CD4-positive, alpha-beta T cell treated with Interleukin-15 for 1 hour (primary cell): ENCODE measurements around the gene COX19.
A peak's percentile ranks its signal among the peaks of the same experiment; 100 is the strongest.

Source experiments
- DNase-seq: peaks from one replicate; pipeline ENCODE4 v3.0.0-alpha.2; 2020

COX19 gene, protein sequence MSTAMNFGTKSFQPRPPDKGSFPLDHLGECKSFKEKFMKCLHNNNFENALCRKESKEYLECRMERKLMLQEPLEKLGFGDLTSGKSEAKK

DNA sequence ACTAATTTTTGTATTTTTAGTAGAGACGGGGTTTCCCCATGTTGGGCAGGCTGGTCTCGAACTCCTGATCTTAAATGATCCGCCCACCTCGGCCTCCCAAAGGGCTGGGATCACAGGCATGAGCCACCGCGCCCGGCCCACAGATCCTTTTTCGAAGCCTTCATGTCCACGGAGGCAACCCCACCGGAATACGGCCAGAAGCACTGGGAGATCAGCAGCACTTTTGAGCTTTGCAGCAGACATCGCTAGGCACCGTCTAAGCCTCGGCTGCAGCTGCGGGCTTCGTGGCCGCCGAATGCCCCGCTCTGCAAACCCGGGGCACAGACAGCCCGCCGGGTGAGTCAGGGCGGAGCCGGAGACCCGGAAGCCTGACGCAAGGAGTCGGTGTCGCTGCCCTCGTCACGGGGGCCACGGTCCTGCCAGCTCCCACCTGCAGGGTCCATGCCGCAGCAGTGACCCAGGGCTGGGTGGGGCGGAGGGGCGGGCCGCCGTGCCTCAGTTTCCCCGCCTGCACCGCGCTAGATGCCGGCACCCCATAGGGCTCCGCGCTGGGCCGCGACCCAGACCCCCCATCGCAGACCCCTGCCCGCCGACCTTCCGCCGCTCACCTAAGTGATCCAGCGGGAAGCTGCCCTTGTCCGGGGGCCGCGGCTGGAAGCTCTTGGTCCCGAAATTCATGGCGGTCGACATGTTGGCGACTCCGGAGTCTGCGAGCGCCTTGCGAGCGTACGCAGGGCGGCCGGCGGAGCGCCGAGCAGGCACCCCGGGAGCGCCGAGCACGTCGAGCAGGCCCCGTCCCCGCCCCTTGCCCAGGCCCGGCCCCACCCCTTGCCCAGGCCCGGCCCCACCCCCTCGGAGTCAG, at the start of gene COX19:
Gene COX19 (minus strand): TSS at position 730 of the 862 bp plus-strand sequence. CDS start 40 bp downstream, at position 690.
- DNase-seq, result peak; percentile 90

DNA sequence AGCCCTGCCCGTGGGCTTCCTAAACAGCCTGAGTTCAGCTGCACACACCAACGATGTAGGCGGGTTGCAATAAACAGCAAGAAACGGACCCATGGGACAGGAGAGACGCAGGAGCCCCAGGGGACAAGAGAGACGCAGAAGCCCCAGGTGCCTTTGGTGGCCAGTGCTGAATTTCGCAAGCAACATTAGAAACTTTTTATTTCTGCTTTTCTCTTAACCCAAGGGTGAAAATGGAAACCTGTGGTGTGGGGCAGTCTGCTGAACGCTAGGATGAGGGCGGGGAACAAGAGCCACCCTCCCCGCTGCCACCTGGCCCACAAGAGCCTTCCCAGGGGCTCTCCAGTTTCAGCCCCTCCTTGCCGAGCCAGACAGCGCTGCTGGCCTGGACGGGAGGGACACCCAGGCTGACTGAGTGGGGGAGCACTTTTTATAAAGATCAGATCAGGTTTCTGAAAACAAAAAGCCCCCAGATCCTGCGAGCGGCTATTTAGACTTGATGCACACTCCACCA, 49.0 kb upstream of the COX19 start:
- DNase-seq, result peak; percentile 86

DNA sequence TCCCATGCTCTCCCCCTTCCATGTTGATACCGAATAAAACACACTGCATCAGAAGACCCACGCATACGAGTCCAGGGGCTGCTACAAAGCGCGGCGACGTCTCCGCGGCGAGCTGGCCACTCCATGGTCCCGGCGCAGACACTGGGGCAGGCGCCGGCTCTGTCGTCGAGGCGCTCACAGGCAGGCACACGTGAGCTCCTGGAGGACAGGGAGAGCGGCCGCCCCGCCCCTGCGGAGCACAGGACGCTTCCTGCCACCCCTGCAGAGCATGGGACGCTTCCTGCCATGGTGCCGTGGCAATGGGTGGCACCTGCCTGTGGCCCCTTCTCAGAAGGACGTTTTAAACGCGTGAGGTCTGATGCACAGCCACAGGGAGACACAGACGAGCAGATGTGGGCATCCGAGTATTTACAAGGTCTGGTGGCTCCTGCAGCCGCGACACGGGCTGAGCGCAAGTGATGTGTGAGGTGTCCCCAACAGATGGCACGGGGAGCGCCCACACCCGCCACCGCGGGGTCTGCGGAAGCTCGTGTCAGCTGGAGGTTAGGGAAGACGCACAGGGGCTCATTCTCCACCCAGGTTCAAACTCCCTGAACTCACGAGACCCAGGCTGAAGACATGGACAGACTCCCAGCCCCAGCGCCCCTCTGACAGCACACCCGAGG, 47.6 kb upstream of the COX19 start:
- peak; percentile 79 for DNase-seq

DNA sequence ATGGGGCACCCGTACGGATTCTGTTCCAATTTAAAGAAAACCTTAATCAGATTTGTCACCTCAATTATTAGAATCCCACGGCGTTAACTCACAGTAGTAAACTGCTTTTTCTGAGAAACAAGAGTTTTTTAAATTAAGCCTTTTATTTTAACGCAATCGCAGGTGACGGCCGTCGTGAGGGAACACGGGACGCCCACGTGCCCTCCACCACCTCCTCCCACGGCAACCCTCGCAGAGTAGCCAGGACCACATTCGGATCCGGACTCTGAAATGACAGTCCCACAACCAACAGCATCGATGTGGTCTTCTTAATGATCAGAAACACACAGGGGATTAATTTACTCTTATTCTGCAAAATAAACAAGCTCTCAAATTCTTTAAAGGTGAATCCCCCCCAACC, 47.0 kb upstream of the COX19 start:
- DNase-seq, result no peak

DNA sequence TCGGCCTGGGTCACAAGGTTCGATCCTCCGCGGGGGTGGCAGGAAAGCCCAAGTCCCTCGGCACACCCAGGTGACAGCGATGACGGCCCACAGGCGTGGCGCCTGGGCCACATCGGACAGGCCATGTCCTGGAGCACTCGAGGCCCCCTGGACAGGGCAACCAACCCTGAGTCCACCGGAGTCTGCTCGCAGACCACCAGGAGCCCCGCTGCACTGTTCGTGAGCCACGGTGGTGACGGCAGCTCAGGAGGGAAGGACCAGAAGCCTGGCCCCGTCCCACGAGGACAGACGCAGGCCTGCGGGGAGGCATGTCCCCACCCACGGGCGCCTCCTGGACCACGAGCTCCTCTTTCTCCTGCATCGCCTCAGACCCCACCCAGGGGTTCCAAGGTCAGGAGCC, 46.6 kb upstream of the COX19 start:
- no peak for DNase-seq

DNA sequence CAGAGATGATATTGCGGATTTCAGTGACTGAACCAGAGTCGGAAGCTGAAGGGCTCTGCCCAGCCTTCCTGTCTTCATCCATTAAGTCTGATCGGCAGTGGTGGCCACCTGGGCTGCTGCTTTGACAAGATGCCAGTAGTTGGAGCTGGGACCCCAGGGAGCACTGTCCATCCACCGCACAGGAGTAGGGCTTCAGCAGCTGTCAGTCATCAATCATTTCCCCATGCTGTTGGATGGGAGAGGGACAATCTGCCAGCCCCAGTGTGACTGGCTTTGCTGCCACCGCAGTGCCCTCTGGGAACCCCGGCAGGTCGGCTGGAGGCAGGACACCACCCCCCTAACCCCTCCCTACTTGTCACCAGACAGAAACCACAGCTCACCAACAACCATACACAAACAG, 46.0 kb upstream of the COX19 start:
- DNase-seq, result no peak

DNA sequence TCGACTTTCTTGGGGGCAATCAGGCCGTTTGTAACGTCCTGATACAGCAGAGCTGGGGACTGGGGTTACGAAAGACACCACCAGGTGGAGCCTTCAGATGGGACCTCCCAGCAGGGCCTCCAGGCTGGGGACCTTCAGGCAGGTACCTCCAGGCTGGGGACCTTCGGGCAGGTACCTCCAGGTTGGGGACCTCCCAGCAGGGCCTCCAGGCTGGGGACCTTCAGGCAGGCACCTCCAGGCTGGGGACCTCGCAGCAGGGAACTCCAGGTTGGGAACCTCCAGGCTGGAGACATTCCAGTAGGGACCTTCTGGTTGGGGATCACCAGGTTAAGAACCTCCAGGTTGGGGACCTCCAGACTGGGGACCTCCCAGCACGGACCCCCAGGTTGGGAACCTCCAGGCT, 45.5 kb upstream of the COX19 start:
- DNase-seq, result no peak

DNA sequence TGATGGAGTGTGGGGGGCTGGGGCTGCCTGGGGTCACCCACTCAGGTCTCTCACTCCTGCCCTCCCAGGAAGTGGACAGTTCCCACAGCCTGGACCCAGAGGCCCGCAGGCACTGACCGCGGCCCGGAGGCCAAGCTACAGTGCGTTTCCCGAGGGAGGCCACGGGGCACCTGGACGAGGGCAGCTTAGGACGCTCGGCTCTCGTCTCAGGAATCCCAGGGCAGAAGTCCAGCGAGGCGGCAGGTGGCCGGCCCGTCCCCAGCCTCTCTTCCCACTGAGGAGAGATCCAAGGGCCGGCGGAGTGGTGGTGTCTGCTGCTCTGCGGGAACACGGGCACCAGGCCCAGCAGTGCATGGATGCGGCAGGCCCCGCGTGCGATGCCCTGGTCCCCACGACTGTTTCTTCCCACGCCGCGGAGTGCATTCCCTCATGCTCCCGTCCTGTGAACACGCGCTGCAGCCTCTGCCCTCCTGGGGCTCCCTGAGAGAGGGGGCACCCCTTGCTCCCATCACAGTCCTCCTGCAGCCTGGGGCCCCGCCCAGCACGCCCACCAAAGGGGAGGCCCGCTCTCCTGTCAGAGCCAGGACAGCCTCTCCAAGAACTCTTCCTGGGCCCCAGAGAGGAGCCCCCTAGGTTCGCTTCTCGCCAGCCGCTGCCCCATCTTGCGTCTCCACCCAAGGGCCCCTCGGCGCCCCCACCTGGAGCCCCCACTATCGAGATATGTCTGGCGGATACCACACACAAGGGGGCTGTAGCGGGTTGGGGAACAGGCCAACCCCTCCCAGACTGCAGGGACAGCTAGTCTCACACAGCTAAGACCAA, 44.7 kb upstream of the COX19 start:
- no peak for DNase-seq

DNA sequence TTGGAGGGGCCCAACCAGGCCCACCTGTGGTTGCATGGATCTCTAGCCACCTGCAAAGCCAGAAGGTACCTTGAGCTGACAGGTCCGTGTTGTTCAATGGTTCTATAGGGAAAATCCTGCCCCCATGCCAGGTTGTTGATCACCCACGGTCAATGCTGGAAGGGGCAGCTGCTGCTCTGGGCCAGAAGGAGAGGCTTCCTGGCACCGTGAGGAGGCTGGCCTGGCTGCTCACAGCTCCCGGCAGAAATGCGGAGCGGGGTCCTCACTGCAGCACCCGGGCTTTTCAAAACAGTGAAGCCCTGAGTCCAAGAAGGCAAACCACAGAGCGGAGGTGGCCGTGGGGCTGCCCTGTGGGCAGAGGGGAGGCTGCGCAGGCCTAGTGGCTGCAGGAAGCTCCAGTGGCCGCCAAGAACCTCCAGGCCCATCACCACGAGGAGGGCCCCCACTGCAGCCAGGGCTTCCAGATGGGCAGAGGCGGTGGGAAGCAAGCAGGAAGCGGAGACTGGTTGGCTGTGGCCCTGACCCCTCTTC, 44.0 kb upstream of the COX19 start:
- no peak for DNase-seq

DNA sequence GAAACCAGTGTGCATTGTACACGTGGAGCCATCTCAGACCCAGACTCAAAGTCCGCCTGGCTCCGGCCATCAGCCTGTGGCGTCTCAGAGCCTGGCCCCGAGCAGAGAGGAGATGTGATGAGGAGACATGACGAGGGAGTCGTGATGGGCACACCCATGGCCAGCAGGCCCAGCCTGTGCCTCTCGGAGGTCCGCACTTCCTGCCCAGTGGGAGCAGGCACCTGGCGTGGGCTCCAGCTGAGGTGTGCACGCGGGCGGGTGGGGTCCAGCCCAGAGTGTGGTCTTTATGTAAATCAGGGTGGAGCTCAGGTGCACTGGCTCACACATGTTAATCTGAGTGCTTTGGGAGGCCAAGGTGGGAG, 43.0 kb upstream of the COX19 start:
- DNase-seq, result no peak

DNA sequence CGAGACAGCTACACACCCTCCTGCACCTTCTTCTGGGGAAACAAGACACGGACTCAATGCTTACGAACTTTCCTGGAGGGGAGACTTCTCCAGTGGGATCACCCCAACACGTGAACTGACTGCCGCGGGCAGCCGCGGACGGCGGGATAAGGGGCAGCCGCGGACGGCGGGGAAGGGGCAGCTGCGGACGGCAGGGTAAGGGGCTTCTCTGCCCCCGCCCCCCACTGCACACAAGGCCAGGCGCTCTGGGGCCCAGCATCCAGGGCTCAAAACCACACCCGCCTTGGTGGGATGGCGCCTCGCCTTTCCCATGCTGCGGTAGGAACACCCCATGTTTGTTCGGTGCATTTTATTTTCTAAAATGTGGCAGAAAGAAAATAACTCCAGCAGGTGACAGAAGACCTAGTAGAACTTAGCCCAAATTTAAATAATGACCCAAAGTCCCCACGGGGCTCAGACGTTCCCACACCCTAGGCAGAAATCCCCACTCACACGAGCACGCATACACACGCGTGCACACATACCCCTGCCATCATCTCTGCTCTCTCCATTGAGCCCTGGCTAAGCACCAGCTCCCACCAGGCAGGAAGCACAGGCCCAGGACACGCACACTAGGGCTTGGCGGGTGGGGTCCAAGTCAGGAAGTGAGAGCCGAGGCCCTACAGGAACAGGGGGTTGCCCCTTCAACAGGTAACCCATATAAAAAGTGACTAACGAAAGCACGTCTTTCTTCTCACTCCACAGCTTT, 42.4 kb upstream of the COX19 start:
- no peak for DNase-seq

DNA sequence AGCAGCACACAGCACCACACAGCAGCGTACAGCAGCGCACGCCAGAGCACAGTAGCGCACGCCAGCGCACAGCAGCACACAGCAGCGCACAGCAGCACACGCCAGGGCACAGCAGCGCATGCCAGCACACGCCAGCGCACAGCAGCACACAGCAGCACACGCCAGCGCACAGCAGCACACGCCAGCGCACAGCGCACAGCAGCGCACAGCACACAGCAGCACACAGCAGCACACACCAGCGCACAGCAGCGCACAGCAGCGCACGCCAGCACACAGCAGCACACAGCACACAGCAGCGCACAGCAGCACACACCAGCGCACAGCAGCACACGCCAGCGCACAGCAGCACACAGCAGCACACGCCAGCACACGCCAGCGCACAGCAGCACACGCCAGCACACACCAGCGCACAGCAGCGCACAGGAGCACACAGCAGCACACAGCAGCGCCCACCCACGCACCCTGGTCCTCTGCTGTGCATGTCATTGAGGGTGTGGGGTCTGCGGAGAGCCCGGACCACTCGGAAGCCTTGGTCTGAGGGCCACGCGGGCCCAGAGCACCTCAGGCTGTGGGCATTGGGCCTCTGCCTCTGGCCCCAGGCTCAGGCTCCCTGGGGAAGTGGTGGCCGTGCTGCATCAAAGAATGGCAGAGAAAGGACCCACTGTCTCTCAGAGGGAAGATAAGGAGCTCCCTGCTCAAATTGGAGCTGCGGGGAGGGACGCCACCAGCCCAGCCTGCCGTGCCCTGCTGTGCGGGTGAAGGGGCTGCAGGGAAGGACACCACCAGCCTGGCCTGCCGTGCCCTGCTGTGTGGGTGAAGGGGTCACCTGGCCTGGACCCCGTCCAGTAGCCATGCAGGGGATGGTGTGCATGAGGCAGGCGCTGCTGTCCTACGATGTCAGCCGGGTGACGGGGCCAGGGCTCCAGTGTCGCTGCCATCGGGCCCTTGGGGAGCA, 41.5 kb upstream of the COX19 start:
- DNase-seq, result no peak

DNA sequence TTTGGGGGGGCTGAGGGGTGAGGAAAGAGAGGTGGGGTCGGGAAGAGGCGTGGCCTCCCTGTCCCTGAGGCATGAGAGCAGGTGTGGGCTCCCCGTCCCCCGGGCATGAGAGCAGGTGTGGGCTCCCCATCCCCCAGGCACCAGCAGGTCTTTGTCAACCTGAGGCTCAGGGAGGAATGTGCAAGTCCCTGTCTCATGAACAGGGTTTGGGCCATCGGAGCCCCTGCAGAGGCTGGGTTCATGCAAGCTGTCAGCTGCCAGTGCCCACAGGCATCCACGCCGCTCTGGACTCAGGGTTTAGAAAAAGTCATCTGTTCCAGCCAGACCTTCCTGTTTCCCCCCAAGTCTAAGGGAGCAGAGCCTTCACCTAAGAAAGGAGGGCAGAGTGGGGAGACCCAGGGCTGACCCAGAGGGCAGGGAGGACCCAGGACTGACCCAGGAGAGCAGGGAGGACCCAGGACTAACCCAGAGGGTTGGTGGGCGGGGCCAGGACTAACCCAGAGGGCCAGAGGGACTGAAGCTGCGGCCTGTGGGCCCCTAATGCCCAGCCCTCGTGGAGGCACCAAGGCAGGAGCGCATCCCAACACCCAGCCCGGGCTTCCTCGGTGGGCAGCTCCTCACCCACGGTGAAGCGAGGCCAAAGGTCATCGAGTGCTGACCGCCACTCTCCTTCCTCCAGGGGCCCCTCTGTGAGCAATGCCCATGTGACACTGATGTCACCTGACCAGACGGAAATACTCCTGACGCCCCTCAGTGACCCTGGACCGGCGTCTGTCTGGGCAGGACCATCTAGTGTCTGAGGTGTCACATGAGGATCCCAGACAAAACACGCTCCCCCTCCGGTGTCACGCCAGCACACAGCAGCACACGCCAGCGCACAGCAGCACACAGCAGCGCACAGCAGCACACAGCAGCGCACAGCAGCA, 40.1 kb upstream of the COX19 start:
- DNase-seq, result no peak

DNA sequence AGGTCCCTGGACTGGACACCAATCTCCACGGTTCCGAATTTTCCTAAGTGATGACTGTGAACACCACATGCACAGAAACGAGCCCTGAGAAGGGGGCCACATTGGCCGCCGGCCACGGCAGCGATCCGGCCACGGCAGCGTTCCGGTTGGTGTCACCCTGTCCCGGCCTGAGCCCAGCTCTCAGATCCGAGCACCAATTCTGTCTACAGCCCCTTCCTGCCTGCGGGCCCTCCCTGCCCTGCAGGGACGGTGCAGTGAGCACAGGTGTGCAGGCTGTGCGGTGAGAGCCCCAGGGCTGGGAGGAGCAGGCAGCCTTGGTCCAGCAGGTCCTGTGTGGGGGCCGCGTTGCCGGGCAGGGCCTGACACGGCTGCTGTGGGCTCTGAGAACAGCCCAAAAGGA, 39.3 kb upstream of the COX19 start:
- DNase-seq, result no peak

DNA sequence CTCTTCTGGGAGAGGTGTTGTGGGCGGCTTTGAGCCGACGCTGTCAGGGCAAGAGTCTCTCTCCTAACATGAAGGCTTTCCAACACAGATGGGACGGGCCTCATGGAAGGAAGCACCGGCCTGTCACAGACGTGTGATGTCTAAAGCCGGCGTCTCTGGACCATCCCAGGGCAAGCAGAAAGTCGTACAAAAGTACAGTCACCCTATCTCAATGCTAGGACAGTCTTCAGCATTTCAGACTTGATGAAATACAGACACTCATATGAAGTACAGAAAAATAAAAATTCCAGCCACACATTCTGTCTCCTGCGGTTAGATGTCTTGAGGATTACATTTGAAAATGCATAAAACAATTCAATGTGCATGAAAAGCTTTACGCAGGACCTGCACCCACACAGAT, 38.2 kb upstream of the COX19 start:
- no peak for DNase-seq

DNA sequence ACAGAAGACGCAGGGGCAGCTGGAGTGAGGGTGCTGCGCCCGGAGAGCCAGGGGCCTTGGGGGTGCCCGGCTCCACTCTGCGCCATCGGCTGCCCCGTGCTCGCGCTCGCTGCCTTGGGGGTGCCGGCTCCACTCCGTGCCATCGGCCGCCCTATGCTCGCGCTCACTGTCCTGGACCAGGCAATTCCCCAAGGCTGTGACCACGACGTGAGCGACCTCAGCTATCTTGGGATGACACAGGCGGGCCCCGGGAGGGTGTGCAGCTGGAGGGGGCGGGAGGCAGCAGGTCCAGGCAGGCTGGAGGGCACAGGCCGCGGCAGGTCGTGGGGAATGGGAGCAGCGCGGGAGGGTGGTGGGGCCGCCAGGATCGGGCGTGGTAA, 37.4 kb upstream of the COX19 start:
- no peak for DNase-seq

DNA sequence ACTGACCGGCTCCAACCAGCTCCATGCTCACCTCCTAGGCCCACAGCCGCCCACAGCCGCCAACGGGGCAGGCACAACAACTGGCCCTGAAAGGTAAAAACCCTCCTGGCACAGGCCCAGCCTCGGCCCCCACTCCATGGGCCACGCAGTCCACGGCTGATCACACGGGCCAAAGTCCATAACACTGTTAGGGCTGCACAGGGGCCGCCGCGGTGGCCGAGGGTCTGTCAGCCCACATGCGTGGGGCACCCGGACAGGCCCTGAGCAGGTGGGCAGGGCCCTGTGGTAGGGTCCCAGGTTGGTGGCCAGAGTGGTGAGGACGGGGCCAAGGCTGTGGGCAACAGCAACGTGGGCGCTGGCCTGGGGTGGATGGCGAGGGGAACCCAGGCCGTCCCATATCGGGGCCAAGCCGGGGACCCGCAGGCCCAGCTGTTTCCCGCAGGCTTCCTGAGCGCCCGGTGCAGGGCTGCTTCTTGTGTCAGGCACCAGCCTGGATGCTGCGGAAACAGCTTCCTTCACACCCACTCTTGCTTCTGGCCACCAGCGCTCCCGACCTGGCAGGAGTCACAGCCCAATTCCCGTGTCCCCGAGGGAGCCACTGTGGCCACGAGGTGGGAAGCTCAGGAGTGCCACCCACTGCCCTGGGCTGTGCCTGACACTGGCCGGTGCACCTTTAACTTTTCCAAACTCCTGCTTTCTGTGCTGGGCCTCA, 36.8 kb upstream of the COX19 start:
- DNase-seq, result no peak

DNA sequence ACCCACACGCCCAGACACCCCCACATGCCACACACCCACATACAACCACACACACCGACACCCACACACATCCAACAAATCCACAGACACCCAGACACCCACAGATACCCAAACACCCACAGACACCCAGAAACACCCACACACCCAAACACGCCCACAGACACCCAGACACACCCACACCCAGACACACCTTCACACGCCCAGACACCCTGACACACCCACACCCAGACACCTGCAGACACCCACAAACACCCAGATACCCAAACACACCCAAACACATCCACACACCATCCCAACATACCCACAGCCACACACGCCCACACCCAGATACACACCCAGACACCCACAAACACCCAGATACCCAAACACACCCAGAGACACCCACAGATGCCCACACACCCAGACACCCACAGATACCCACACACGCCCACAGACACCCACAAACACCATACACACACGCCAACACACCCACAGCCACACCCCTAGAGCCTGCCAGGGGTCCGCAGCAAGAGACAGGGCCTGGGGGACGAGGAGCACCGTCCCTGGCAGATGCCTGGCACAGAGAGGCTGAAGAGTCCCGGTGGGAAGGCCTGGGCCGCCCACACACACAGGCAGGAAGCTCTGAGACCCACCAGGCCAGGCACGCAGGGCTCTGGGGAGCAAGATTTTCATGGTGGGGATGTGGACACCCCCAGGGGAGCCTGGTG, 36.1 kb upstream of the COX19 start:
- DNase-seq, result peak; percentile 47

DNA sequence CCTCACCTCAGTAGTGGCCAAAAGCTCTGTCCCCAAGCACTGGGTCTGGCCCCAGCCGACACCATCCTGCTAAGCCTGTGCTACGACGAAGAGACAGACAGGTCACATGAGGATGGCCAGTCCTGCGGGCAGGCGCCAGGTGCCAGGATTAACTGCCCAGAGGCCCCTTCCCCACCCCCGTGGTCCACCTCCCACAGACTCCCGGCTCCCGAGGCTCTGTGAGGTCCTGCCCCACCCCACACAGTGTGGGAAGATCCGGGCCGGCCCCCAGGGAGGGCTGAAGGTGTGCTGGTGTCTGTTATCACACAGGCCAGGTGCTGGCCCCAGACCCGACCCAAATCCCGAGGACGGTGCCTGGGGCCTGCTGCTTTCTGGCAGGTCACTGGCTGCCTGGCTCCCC, 34.9 kb upstream of the COX19 start:
- no peak for DNase-seq
